ENCODE data around the gene MGAT3.

Gene MGAT3

DNA sequence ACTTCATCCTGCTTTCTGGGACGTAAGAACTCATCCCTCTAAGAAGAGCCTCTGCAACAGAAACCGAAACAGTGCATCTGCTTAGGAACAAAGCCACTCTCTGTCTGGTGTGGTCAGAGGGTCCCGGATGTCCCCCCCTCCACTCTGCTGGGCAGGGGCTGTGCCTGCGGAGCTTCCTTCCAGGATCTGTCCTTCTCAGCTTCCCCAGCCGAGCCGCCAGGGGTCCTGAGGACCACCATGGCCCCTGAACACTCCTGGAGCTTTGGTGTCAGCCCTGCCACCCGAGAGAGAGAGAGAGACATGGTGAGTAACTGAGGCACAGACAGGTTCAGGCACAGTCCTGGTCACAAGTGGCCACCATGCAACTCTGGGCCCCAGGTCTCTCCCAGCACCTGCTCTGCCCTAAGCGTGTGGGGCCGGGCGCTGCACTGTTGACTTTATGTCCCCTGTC, 24.4 kb upstream of the MGAT3 start:
- DNase-seq (ENCODE audit: low read depth), result no peak
- no peak overlapping the region for H3K4me3 ChIP-seq (replicated peaks; ENCODE audit: low read depth, low read length)
- TF ChIP-seq, protein P1, sequence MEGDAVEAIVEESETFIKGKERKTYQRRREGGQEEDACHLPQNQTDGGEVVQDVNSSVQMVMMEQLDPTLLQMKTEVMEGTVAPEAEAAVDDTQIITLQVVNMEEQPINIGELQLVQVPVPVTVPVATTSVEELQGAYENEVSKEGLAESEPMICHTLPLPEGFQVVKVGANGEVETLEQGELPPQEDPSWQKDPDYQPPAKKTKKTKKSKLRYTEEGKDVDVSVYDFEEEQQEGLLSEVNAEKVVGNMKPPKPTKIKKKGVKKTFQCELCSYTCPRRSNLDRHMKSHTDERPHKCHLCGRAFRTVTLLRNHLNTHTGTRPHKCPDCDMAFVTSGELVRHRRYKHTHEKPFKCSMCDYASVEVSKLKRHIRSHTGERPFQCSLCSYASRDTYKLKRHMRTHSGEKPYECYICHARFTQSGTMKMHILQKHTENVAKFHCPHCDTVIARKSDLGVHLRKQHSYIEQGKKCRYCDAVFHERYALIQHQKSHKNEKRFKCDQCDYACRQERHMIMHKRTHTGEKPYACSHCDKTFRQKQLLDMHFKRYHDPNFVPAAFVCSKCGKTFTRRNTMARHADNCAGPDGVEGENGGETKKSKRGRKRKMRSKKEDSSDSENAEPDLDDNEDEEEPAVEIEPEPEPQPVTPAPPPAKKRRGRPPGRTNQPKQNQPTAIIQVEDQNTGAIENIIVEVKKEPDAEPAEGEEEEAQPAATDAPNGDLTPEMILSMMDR (IDR thresholded peaks at IDR 0.05; ENCODE audit: low read length, missing control alignments), result no peak

DNA sequence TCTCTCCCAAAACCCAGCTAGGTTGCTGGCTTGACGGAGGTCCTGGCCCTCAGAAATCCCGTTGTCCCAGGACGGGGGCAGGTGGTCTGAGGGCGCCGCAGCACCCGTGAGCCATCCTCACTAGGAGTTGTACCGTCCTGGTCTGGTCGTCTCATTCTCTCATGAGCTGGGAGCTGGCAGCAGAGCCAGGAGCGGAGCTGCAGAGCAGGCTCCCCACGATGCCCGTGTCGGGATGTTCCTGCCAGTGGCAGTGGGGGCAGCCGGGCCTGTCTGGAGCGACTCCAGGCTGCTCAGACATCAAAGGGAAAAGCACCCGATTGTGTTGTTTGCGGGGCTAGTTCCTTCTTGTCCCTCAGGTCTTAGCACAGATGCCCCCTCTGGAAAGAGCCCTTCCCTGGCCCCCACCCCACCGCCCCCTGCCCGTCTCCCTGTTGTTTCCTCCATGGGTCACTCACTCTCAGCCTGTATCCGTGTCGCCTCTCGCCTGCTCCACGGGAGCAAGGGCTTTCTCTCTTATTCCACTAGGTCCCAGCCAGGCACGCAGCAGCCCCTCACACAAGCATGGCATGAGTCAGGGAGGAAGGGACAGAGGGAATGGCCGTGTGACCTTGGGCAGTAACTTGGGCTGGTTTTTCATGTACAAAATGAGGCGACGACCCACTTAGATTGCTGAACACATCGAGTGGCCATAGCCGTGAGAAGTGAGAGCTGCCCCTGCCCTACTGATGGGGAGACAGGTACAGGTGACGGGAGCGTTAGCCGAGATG, 23.2 kb upstream of the MGAT3 start:
- H3K4me3 ChIP-seq (replicated peaks; ENCODE audit: low read depth, low read length), result no peak overlapping the region
- TF ChIP-seq, protein P1 (IDR thresholded peaks at IDR 0.05; ENCODE audit: low read length, missing control alignments), result no peak
- no peak for DNase-seq (ENCODE audit: low read depth)

DNA sequence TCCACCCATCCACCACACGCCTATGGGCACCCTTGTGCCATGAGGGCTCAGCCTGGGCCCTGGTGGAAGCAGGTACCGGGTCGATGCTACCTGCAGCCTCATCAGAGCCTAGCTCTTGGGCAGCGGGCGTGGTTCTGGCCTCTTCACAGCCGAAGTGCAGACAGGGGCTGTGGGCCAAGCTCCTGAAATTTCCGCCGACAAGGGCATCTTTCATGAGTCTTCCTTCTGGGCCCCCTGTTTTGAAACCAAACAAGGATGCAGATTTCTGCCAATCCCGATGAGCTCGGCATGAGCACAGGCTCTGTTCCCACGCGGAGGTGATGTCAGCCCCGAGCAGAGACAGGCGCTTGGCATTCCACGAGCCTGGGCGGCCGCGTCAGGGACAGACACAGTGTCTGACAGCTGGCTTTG, 22.6 kb upstream of the MGAT3 start:
- TF ChIP-seq, protein P1 (IDR thresholded peaks at IDR 0.05; ENCODE audit: low read length, missing control alignments), result no peak
- no peak for DNase-seq (ENCODE audit: low read depth)
- no peak overlapping the region for H3K4me3 ChIP-seq (replicated peaks; ENCODE audit: low read depth, low read length)

DNA sequence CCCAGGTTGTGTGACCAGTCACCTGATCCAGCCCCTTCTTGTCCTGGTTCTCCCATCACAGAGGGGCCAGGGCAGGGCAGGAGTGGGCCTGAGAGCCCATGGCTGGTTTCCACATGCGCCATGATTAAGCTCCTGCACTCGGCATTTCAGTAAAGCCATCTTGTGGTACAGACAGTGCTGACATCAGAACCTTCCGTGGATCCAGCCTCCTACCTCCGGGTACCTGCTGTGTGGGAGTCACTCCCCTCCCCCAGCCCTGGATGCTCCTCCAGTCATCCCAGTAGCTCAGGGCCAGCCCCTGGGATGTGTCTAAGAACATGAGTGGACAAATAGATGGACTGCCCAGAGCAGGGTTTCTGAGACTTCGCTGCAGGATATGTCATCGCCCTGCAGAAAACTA, 22.1 kb upstream of the MGAT3 start:
- TF ChIP-seq, protein P1 (IDR thresholded peaks at IDR 0.05; ENCODE audit: low read length, missing control alignments), result no peak
- H3K4me3 ChIP-seq (replicated peaks; ENCODE audit: low read depth, low read length), result no peak overlapping the region
- DNase-seq (ENCODE audit: low read depth), result no peak

DNA sequence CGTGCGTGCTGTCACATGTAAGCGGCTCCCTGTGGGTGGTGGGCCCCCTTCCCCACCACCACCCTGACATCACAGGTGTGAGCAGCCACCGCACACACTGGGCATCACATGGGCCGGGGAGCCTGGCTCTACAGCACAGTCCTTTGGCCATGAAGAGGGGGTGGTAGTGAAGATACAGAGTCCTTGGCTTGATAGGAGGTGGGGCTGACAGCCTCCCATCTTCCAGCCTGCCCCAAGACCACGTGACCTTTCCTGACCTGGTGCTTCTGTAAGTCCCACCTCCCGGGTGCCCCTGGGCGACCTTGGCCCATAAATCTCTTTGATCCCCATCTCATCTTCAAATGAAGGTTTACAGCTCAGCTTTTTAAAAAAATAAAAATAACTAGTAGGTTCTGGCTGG, 21.2 kb upstream of the MGAT3 start:
- no peak overlapping the region for H3K4me3 ChIP-seq (replicated peaks; ENCODE audit: low read depth, low read length)
- TF ChIP-seq, protein P1 (IDR thresholded peaks at IDR 0.05; ENCODE audit: low read length, missing control alignments), result no peak
- DNase-seq (ENCODE audit: low read depth), result no peak

DNA sequence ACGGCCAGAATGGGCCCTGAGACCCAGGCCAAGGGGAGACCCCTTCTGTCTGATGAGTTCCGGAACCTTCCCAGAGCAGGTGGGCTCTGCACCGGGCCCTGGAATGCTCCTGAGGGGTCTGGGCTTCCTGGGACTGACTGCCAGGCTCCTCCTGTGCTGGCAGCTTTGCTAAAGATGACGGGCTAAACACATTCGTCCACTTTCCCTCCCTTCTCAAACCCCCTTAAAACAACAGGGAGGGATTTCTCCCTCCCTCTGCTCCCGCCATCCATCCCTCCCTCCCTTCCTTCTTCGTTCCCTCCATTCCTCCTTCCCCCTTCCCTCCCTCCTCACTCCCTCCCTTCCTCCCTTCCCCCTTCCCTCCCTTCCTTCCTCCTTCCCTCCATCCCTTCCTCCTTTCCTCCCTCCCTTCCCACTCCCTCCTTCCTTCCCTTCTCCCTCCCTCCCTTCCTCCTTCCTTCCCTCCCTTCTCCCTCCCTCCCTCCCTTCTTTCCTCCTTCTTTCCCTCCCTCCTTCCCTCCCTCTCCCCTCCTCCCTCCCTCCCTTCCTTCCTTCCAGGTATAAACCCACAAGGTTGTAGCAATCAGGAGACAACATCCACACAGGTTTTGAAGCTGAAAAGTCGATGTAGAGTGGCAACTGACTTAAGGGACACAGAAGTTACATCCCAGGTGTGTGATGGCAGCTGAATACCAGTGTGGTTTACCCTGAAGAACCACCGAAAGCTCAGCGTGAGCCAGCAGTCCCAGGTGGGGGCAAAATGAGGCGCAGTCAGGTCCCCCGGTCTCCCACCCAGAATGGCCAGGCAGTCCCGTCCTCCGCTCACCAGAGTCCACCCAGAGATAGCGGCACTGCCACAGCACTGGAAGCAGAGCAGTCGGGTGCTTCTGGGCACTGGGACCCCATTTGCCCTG, 18.8 kb upstream of the MGAT3 start:
- DNase-seq (ENCODE audit: low read depth), result no peak
- TF ChIP-seq, protein P1 (IDR thresholded peaks at IDR 0.05; ENCODE audit: low read length, missing control alignments), result no peak
- H3K4me3 ChIP-seq (replicated peaks; ENCODE audit: low read depth, low read length), result no peak overlapping the region
